Vagina (tissue), 2 donors: Measurements from ENCODE around the gene RPRD1B. TPM values are rescaled to one million over a fixed set of nuclear protein-coding genes. Genes with fewer than 3 reads are reported as not detected.
A peak's percentile ranks its signal among the peaks of the same experiment; 100 is the strongest.

Experiments used
- DNase-seq, 2 donors: peaks; one replicate each; pipeline ENCODE4 v3.0.0-alpha.2; 2017; ENCODE audit errors: extremely low spot score in 2 of 2
- H3K27ac ChIP-seq: fragments of 200-600 bp; sonication (generic); one replicate; pipeline ENCODE4 v1.5.1; 2019
- H3K27me3 ChIP-seq: fragments of 200-600 bp; sonication (generic); one replicate; pipeline ENCODE4 v1.5.1; 2019
- H3K36me3 ChIP-seq, 2 donors: fragments of 200-600 bp; sonication (generic); one replicate each; pipeline ENCODE4 v1.5.1; 2017 to 2019
- H3K4me1 ChIP-seq: fragments of 200-600 bp; sonication (generic); one replicate; pipeline ENCODE4 v1.5.1; 2019
- H3K4me3 ChIP-seq, 2 donors: fragments of 200-600 bp; sonication (generic); 1 replicate in 1 of 2; 2 replicates in 1 of 2; pipeline ENCODE4 v1.5.1; 2016 to 2019
- H3K9me3 ChIP-seq: fragments of 200-600 bp; sonication (generic); one replicate; pipeline ENCODE4 v1.5.1; 2019
- CTCF ChIP-seq, 3 experiments: fragments of 450-650 bp in 2 of 3; fragments of 200-600 bp in 1 of 3; sonication (generic) in 1 of 3; IDR thresholded peaks; one replicate each; pipeline ENCODE4 v1.5.1; 2017 to 2019; ENCODE audit warnings: antibody characterized with exemption in 3 of 3, mild to moderate bottlenecking in 2 of 3, moderate library complexity in 2 of 3
- POLR2A ChIP-seq, 2 donors: fragments of 450-650 bp; IDR thresholded peaks; one replicate each; pipeline ENCODE4 v1.6.1; 2017; ENCODE audit warnings: antibody characterized with exemption in 2 of 2, mild to moderate bottlenecking in 2 of 2, moderate library complexity in 2 of 2
- POLR2AphosphoS5 ChIP-seq, 2 donors: sonication (generic); formaldehyde crosslinking; IDR thresholded peaks; one replicate each; pipeline ENCODE4 v1.9.0; 2017; ENCODE audit warnings: antibody characterized with exemption in 2 of 2, mild to moderate bottlenecking in 2 of 2, low read depth in 1 of 2; ENCODE audit not compliant: insufficient read depth in 1 of 2
- intact Hi-C: fragments of 100-400 bp; cut with DNase I; formaldehyde crosslinking; loops from one replicate; pipeline ENCODE4 v1.15.1; 2023
- total RNA-seq: library from RNA; depleted of rRNA; stranded (reverse); fragments of >200 nt; gene quantifications from one replicate; pipeline ENCODE4 v1.2.3, GENCODE V29; 2016

The RPRD1B gene
- total RNA-seq, 1 donor from 2014 or later: 23.8 TPM

GRCh38 chr20:38126932-38127621 lies 93.5 kb downstream of the RPRD1B start:
- peak in 1 of 2 donors; percentile 46 for DNase-seq
- no peak for TF ChIP-seq POLR2A (IDR thresholded peaks at IDR 0.05)
- TF ChIP-seq POLR2AphosphoS5 (IDR thresholded peaks at IDR 0.05; ENCODE audit: insufficient read depth in 1 of 2, low read depth in 1 of 2): peak in 1 of 2 donors; percentile 38
- TF ChIP-seq CTCF (IDR thresholded peaks at IDR 0.05): no peak
- H3K27ac ChIP-seq: peak overlapping the region; percentile 61
- H3K9me3 ChIP-seq: no peaks in the 10 kb centered on the region
- H3K27me3 ChIP-seq: no peaks in the 10 kb centered on the region
- peaks cover 19% of the 10 kb centered on the region for H3K4me1 ChIP-seq
- H3K4me3 ChIP-seq: no peak overlapping the region
- intact Hi-C loops: no loop called here
- H3K36me3 ChIP-seq: no peaks in the 10 kb centered on the region

GRCh38 chr20:38127920-38128528 lies 94.5 kb downstream of the RPRD1B start:
- intact Hi-C loops: no loop called here
- DNase-seq: no peak
- TF ChIP-seq POLR2AphosphoS5 (IDR thresholded peaks at IDR 0.05; ENCODE audit: insufficient read depth in 1 of 2, low read depth in 1 of 2): no peak
- TF ChIP-seq CTCF (IDR thresholded peaks at IDR 0.05): no peak
- TF ChIP-seq POLR2A (IDR thresholded peaks at IDR 0.05): no peak
- Histone ChIP-seq H3K9me3 (no peaks in the 10 kb centered on the region), H3K4me3 (no peak overlapping the region), H3K27me3 (no peaks in the 10 kb centered on the region), H3K27ac (no peak overlapping the region), H3K4me1 (peaks cover 19% of the 10 kb centered on the region), H3K36me3 (peaks cover 0 to 5% of the 10 kb centered on the region in 2 donors)

- Histone ChIP-seq H3K27me3 (no peaks in the 10 kb centered on the region), H3K9me3 (no peaks in the 10 kb centered on the region), H3K4me1 (peaks cover 19% of the 10 kb centered on the region), H3K36me3 (peaks cover 0 to 5% of the 10 kb centered on the region in 2 donors), H3K27ac (no peak overlapping the region), H3K4me3 (no peak overlapping the region)
- TF ChIP-seq POLR2A (IDR thresholded peaks at IDR 0.05): no peak
- no peak for TF ChIP-seq POLR2AphosphoS5 (IDR thresholded peaks at IDR 0.05; ENCODE audit: insufficient read depth in 1 of 2, low read depth in 1 of 2)
- TF ChIP-seq CTCF (IDR thresholded peaks at IDR 0.05): no peak
- intact Hi-C loops: no loop called here
- DNase-seq: no peak
Measured at GRCh38 chr20:38128691-38129090, 95.1 kb downstream of the RPRD1B start.

- intact Hi-C loops: no loop called here
- DNase-seq: no peak
- H3K36me3 ChIP-seq: peaks cover 0 to 5% of the 10 kb centered on the region in 2 donors
Measured at GRCh38 chr20:38129248-38129865, 95.8 kb downstream of the RPRD1B start.

More at GRCh38 chr20:38129248-38129865, 95.8 kb downstream of the RPRD1B start:
- H3K4me1 ChIP-seq: peaks cover 19% of the 10 kb centered on the region
- no peak overlapping the region for H3K4me3 ChIP-seq
- H3K9me3 ChIP-seq: no peaks in the 10 kb centered on the region
- no peak overlapping the region for H3K27ac ChIP-seq
- H3K27me3 ChIP-seq: no peaks in the 10 kb centered on the region
- TF ChIP-seq POLR2A (IDR thresholded peaks at IDR 0.05) (no peak), CTCF (IDR thresholded peaks at IDR 0.05) (no peak), POLR2AphosphoS5 (IDR thresholded peaks at IDR 0.05; ENCODE audit: insufficient read depth in 1 of 2, low read depth in 1 of 2) (no peak)
